Measurements from ENCODE around the gene ADGRG4.

DNA sequence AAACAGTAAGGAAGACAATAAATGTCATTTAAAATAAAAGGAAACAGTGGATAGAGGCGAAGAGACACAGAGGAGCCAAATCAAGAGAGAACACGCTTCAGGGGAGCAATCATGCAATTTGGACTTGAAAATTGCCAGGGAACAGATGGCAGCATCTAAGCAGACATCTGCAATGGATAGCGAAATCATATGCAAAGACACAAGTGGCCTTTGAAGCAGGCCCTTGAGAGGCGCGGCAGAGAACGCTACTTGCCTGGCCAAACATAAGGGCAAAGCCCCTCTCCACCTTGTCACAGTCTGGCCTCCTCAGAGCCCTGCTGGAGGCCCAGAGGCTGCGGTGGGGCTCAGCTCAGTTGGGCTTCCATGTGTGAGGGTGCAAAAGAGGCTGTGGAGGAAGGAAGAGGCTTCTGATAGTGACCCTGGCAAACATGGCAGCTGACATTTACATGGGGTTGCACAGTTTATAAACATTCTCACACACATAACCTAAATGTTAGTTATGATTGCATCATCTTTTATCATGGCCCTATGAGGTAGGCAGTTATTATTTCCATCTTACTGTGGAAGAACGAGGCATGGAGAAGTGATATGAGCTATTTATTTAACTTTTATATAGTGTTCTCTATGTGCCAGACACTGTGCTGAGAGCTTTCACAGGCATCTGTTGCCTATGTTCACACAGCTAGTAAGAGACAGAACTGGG is 18.3 kb downstream of the ADGRG4 start:
- TF ChIP-seq POLR2AphosphoS5 (IDR thresholded peaks at IDR 0.05; ENCODE audit: low read depth, low read length) (no peak), TAF1 (IDR thresholded peaks at IDR 0.05; ENCODE audit: borderline replicate concordance, low read depth, low read length) (no peak)

Data from GM12892 (cell line).